HepG2 (cell line): Measurements from ENCODE around the gene ETHE1. TPM values are rescaled to one million over a fixed set of nuclear protein-coding genes. Genes with fewer than 3 reads are reported as not detected.

ENCODE experiments used
- CBFB ChIP-seq: sonication (generic); formaldehyde crosslinking; IDR thresholded peaks from 2 replicates; pipeline ENCODE4 v1.4.0; 2020; ENCODE audit warnings: missing genetic modification reagents
- CENPT ChIP-seq: sonication (generic); formaldehyde crosslinking; IDR thresholded peaks from 2 replicates; pipeline ENCODE4 v1.8.0; 2022; ENCODE audit warnings: low read depth, mild to moderate bottlenecking, moderate library complexity, missing genetic modification reagents
- ELF3 ChIP-seq: IDR thresholded peaks from 2 replicates; pipeline ENCODE4 v1.6.1; 2016; ENCODE audit warnings: missing genetic modification reagents, missing compliant biosample characterization
- HHEX ChIP-seq: IDR thresholded peaks from 2 replicates; pipeline ENCODE4 v1.6.1; 2016; ENCODE audit warnings: control low read depth
- KDM3A ChIP-seq: IDR thresholded peaks from 2 replicates; pipeline ENCODE4 v1.6.1; 2018; ENCODE audit warnings: low read depth, missing compliant biosample characterization
- MAZ ChIP-seq, 2 experiments: sonication (generic) in 1 of 2; formaldehyde crosslinking in 1 of 2; IDR thresholded peaks; 2 replicates each; pipeline versions ENCODE4 v1.5.0 to v1.6.1; 2012 to 2020; ENCODE audit warnings: low read depth in 2 of 2, mild to moderate bottlenecking in 2 of 2, borderline replicate concordance in 1 of 2, improper control_type of control experiment in 1 of 2, low read length in 1 of 2, missing genetic modification reagents in 1 of 2, moderate library complexity in 1 of 2
- MTA3 ChIP-seq: sonication (generic); formaldehyde crosslinking; IDR thresholded peaks from 2 replicates; pipeline ENCODE4 v1.4.0; 2020; ENCODE audit warnings: missing genetic modification reagents
- NR2C2 ChIP-seq: sonication (generic); formaldehyde crosslinking; IDR thresholded peaks from 2 replicates; pipeline ENCODE4 v1.4.0; 2020; ENCODE audit warnings: missing genetic modification reagents, mild to moderate bottlenecking, moderate library complexity, borderline replicate concordance
- PLRG1 ChIP-seq: fragments of 450-650 bp; conservative IDR thresholded peaks from 2 replicates; pipeline ENCODE4 v1.6.1; 2016
- RXRB ChIP-seq: IDR thresholded peaks from 2 replicates; pipeline ENCODE4 v1.6.1; 2016; ENCODE audit warnings: borderline replicate concordance, missing genetic modification reagents, missing compliant biosample characterization
- SALL1 ChIP-seq: sonication (generic); formaldehyde crosslinking; IDR thresholded peaks from 2 replicates; pipeline ENCODE4 v1.8.0; 2022; ENCODE audit warnings: mild to moderate bottlenecking, missing genetic modification reagents
- SCMH1 ChIP-seq: sonication (generic); formaldehyde crosslinking; IDR thresholded peaks from 2 replicates; pipeline ENCODE4 v1.9.0; 2021; ENCODE audit warnings: missing genetic modification reagents, mild to moderate bottlenecking, borderline replicate concordance
- SKIL ChIP-seq: sonication (generic); formaldehyde crosslinking; IDR thresholded peaks from 2 replicates; pipeline ENCODE4 v1.8.0; 2022; ENCODE audit warnings: missing genetic modification reagents, mild to moderate bottlenecking, moderate library complexity, borderline replicate concordance
- SNAI1 ChIP-seq: sonication (generic); formaldehyde crosslinking; IDR thresholded peaks from 2 replicates; pipeline ENCODE4 v1.5.0; 2020; ENCODE audit warnings: mild to moderate bottlenecking, missing genetic modification reagents, borderline replicate concordance
- SNAPC2 ChIP-seq: sonication (generic); formaldehyde crosslinking; IDR thresholded peaks from 2 replicates; pipeline ENCODE4 v1.8.1; 2022; ENCODE audit warnings: mild to moderate bottlenecking, missing genetic modification reagents
- XBP1 ChIP-seq: sonication (generic); formaldehyde crosslinking; IDR thresholded peaks from 2 replicates; pipeline ENCODE4 v1.5.0; 2020; ENCODE audit warnings: missing genetic modification reagents
- ZBTB44 ChIP-seq: sonication (generic); formaldehyde crosslinking; IDR thresholded peaks from 2 replicates; pipeline ENCODE4 v1.4.0; 2020; ENCODE audit warnings: missing genetic modification reagents
- ZBTB7A ChIP-seq: sonication (generic); formaldehyde crosslinking; IDR thresholded peaks from 2 replicates; pipeline ENCODE4 v1.8.0; 2022; ENCODE audit warnings: mild to moderate bottlenecking, missing genetic modification reagents
- ZFP62 ChIP-seq: sonication (generic); formaldehyde crosslinking; IDR thresholded peaks from 2 replicates; pipeline ENCODE4 v1.4.0; 2020; ENCODE audit warnings: missing genetic modification reagents
- ZNF274 ChIP-seq: sonication (generic); formaldehyde crosslinking; IDR thresholded peaks from 2 replicates; pipeline ENCODE4 v1.5.1; 2020; ENCODE audit warnings: mild to moderate bottlenecking, missing genetic modification reagents
- ZNF275 ChIP-seq: sonication (generic); formaldehyde crosslinking; IDR thresholded peaks from 2 replicates; pipeline ENCODE4 v1.8.0; 2022; ENCODE audit warnings: missing genetic modification reagents, mild to moderate bottlenecking, inconsistent platforms, borderline replicate concordance
- ZNF367 ChIP-seq: sonication (generic); formaldehyde crosslinking; IDR thresholded peaks from 2 replicates; pipeline ENCODE4 v1.4.0; 2020; ENCODE audit warnings: missing genetic modification reagents, borderline replicate concordance
- ZNF562 ChIP-seq: sonication (generic); formaldehyde crosslinking; IDR thresholded peaks from 2 replicates; pipeline ENCODE4 v1.8.0; 2022; ENCODE audit warnings: missing genetic modification reagents, borderline replicate concordance
- ZSCAN21 ChIP-seq: sonication (generic); formaldehyde crosslinking; IDR thresholded peaks from 2 replicates; pipeline ENCODE4 v1.8.0; 2022; ENCODE audit warnings: mild to moderate bottlenecking, missing genetic modification reagents, moderate library complexity, borderline replicate concordance
- polyA plus RNA-seq, 8 experiments: library from polyadenylated mRNA; depleted of rRNA in 3 of 8; stranded (reverse) in 7 of 8; unstranded in 1 of 8; fragments of >200 nt; fragmentation: Illumina TruSeq in 4 of 8; extraction: Trizol in 4 of 8; gene quantifications; 2 replicates each; pipeline versions ENCODE4 v1.2.1 to v1.2.3, GENCODE V29; 2011 to 2016; ENCODE audit warnings: low read depth in 4 of 8, missing spikeins in 1 of 8, mixed read lengths in 1 of 8; ENCODE audit not compliant: insufficient read depth in 1 of 8
- total RNA-seq, 5 experiments: library from RNA; depleted of rRNA; stranded (reverse); fragments of >200 nt; fragmentation: Illumina TruSeq; extraction: Trizol; gene quantifications; 2 replicates each; pipeline ENCODE4 v1.2.3, GENCODE V29; 2016; ENCODE audit warnings: low read depth in 1 of 5

The ETHE1 gene
- total and polyA plus RNA-seq, 2 of the 13 experiments (the other 11 are each of a cell fraction or from before 2014, with no cell fraction given), result 32.5 to 58.4 TPM

- TF ChIP-seq ZNF367 (CRISPR knock-in tag) (no peak), SNAI1 (CRISPR knock-in tag) (no peak), ZBTB44 (no peak), ZNF274 (CRISPR knock-in tag) (no peak; the same call in 1 of the 2 replicates), ZBTB7A (peak; percentile 86), ZSCAN21 (CRISPR knock-in tag) (peak; percentile 82; the same call in 1 of the 2 replicates), HHEX (CRISPR knock-in tag) (no peak), MAZ (IDR thresholded peaks at IDR 0.05; ENCODE audit: borderline replicate concordance, low read depth, low read length) (peak; percentile 52; the same call in 1 of the 2 replicates), MAZ (CRISPR knock-in tag; IDR thresholded peaks at IDR 0.05; ENCODE audit: low read depth) (peak; percentile 85), SALL1 (CRISPR knock-in tag) (peak; percentile 77), SKIL (CRISPR knock-in tag) (no peak), MTA3 (no peak), ZNF275 (no peak), PLRG1 (no peak), CENPT (CRISPR knock-in tag) (no peak), ELF3 (0 out of 2 replicates have a peak, but pooled peaks have one; percentile 22), XBP1 (CRISPR knock-in tag) (no peak), SNAPC2 (peak; percentile 80; the same call in 1 of the 2 replicates), KDM3A (CRISPR knock-in tag) (peak; percentile 74; the same call in 1 of the 2 replicates), CBFB (no peak), SCMH1 (CRISPR knock-in tag) (no peak), NR2C2 (CRISPR knock-in tag) (peak; percentile 92), ZNF562 (CRISPR knock-in tag) (no peak), ZFP62 (CRISPR knock-in tag) (no peak), RXRB (CRISPR knock-in tag) (peak; percentile 59)
Observed at GRCh38 chr19:43526884-43527859, at the start of gene ETHE1 (continued).
